HL-60/S4 (cell line): ENCODE measurements around the gene HOXC9.

Experiments used
- in situ Hi-C: fragments of 300-500 bp; cut with MboI; formaldehyde crosslinking; loops from 2 replicates; pipeline ENCODE4 v1.14.3; 2022; ENCODE audit warnings: low sequenced_read_pairs

The HOXC9 gene

GRCh38 chr12:53998110-53998899 is 1.7 kb upstream of the HOXC9 start:
- in situ Hi-C loops: loop anchor here (10.0 kb wide), 2 partner anchors 206 to 376 kb away; no protein-coding TSS in a partner anchor

- in situ Hi-C loops: loop anchor here (10.0 kb wide), 2 partner anchors 206 to 376 kb away; no protein-coding TSS in a partner anchor
Measured at GRCh38 chr12:53998900-53999236, 1.1 kb upstream of the HOXC9 start.

- in situ Hi-C loops: loop anchor here (10.0 kb wide), 2 partner anchors 205 to 375 kb away; no protein-coding TSS in a partner anchor
Measured at GRCh38 chr12:53999559-54000115, 324 bp upstream of the HOXC9 start.

DNA sequence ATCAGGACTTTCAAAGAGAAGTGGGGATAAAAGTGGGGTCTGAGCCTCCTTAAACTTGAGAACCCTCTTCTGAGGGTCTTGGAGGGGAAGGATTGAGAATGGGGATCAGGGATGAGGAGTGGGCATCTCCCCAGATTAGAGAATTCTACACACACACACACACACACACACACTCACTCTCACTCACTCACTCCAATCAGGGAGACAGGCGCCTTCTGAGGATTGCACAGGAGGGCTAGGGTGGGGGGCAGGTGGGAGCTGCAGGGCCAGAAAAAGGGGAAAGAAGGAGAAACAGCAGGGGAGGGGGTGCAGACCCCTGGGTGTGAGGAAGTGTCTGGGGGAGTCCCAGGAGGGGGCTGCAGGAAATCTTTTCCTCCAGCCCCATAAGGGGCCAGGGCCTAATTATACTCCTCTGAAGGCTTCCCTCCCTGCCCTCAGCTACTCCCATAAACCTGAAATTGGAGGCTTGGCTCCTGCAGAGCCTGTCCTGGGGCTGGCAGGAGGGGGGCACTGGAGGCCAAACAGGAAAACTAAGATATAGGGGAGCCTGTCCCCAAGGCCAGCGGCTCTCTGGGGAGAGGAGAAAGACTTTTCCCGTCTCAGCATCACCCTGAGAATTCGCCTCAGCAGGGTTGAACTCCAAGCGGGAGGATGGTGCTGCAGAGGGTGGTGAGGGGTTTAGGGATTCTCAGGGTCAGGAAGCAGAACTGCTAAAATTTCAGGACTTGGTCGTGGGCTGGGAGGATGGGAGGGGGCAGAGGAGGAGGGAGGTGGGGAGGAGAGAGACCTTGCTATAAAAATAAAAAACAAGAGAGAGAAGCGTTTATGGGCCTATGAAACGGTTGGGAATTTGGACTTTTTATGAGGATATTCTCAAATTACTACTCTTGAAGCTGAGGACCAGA is 1.6 kb downstream of the HOXC9 start:
- in situ Hi-C loops: no loop called here

DNA sequence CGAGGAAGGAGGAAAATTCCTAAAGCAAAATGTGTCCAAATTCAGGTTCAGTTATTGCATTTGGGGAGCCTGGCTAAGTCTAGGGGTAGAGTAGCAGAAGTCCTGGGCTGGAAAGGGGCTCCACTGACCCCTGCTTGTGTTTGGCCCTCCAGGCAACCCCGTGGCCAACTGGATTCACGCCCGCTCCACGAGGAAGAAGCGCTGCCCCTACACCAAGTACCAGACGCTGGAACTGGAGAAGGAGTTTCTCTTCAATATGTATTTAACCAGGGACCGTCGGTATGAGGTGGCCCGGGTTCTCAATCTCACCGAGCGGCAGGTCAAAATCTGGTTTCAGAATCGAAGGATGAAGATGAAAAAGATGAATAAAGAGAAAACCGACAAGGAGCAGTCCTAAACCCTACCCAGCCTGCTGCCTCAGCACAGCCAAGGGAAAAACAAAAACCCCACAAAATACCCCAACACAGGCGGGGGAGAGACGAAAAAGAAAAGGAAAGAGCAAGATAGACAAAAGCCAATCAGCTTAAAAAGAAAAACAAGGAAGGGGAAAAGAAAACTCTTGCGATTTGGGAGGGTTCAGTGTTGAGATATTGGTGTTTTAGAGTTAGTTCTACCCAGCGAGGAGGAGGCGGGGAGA is 2.4 kb downstream of the HOXC9 start:
- in situ Hi-C loops: no loop called here

DNA sequence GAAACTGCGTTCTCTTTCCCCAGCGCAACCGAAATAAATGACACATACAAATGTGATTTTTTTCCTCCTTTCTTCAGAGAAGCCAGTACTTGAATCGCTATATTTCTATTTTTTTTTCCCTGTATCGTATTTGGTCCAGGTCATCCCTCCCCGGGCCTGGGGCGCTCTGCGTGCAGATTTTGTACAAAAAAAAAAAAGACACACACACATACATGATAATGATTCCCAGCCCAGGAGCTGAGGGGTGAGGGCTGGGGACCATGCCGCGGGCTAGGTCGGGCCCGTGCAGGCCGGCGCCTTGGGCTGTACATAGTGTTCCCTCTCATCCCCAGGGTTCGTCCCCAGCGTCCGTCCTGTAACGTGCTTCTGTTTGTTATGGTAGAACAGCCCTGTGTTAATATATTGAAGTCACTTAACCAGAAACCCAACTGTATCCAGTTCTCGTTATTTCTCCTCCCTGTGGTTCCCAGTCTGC is 3.0 kb downstream of the HOXC9 start:
- in situ Hi-C loops: no loop called here

DNA sequence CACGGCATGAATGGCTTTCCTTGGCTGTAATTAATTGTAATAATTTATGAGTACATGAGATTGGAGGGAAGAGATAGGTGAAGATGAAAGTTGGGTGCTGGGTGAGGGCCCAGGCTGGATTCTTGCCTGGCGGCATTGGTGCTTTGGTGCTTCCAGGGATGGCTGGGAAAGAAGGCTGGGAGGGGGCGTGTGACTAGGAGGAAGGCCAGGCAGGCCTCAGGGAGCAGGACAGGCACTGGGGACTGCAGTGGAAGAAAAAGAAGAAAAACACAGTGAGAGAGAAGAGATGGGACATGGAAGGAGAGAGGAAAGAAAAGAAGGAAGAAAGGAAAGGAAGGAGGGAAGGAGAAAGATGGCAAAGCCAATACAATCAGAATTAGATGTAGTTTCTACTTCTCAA is 3.7 kb downstream of the HOXC9 start:
- in situ Hi-C loops: no loop called here

DNA sequence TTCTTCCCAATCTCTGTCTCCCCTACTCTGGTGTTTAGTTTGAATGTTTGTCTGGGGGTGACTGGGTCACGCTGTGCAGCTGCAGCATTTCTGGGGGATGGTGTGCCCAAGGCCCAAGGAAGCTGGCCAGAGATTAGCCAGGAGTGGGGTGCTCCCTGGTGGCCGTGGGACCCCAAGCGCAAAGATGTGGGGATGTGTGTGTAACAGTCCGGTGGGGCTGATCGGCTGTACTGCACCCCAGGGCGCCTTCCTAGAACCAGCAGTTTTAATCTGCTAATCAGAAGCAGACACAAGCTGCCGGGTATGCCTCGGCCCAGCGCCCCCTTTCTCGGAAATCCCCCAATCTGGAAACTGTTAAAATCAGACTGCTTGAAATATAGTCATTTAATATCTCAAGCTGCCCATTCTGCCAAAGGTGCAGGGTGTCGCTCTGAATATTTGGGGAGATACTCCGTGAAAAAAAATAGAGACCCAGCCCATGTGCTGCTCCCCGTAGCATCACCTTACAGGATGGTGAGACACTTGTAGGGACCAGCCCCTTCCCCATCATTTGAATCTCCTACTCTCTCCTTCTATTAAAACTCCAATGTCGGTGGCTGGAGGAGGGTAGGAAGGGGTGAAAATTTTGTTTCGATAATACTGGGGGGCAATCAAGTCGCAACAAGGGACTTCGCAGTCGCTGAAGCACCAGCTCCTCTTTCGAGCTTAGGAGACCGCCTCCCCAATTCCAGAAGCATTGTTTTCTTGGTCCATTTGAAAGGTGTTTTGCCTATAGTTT is 4.3 kb downstream of the HOXC9 start:
- in situ Hi-C loops: no loop called here

GRCh38 chr12:54004841-54005530 is 5.0 kb downstream of the HOXC9 start:
- in situ Hi-C loops: no loop called here

DNA sequence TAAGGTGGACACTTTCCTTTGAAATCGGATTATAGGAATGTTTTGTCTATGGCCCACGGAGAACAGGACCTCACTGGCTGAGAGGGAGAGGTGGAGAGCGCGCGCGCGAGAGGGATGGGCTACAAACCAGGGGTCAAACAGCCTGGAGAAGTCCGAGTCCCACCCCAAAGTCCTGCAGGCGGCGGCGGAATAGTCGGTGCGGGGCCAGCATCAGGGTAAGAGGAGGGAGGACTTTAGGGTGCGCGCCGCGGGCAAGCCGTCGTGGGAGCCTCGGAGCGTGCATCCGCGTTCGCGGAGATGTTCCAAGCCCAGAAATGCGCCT is 5.5 kb downstream of the HOXC9 start:
- in situ Hi-C loops: no loop called here

DNA sequence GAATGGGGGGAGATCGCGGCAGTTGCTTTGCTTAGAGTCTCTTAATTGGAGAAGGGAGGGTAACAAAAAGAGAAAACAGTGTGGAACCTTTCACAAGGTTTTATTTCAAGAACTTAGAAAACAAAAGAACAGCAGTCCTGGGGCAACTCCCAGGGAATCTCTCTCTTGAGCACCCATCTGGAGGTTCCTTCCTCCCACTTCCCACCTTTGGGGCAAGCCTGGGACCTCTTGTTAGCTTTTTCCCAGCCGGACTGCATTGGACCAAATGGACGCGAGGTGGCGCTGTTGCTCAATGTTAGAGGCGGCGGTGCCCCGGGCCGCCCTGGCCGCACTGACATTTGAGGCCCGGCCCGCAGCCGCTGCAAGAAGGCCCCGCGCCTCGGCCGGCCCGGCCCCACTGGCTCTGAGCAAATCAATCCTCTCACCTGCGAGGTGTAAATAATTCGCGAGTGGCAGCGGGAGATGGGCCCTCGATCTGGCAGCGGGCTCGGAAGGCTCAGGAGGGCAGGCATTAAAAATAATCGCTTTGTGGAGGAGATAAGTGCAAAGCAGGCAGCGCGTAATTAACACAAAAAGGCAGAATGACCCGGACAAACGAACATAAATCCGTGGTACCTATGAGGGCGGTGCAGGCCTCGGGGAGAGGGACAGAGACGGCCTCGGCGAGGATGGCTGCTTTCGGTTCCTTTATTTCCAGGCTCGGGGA is 6.0 kb downstream of the HOXC9 start:
- in situ Hi-C loops: no loop called here

- in situ Hi-C loops: no loop called here
Measured at GRCh38 chr12:54006559-54007220, 6.7 kb downstream of the HOXC9 start.

DNA sequence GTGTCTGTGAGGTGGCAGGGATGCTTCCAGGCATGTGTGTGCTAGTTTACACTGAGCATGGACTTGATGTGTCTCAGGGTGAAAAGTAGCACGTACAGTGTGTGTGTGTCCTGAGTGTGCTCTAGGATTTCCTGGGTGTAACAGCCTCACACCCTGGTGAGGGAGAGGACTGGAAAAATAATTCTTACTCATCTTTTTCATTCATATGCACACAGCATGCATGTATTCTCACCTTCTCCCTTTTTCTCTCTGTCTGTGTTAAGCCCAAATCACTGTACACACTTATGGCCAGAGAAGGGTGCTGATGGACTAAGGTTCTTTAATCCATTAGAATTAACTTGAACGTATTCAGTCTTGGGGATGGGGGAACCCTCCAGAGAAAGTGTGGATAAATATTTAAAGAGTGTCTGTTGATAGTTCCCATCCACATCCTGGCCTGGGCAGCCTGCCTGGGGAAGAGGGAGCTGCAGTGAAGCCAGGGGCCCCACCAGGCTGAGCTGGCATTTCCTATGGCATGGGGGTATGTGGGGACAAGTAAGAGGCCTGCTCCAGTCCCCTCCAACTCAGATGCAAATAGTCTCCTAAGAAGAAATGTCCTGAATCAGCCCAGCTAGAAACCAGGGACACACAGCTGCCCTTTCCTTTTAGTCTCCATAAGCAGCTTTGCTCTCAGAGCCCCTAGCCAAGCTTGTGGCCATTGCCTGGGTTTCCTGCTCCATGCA is 7.7 kb downstream of the HOXC9 start:
- in situ Hi-C loops: no loop called here

- in situ Hi-C loops: no loop called here
Measured at GRCh38 chr12:54008260-54008552, 8.2 kb downstream of the HOXC9 start.

GRCh38 chr12:54009171-54010052 is 9.5 kb downstream of the HOXC9 start:
- in situ Hi-C loops: no loop called here

GRCh38 chr12:54010053-54010971 is 10.4 kb downstream of the HOXC9 start:
- in situ Hi-C loops: no loop called here
